Liver (tissue), 9 donors: ENCODE data around the gene GPR157. TPM values are rescaled to one million over a fixed set of nuclear protein-coding genes. Genes with fewer than 3 reads are reported as not detected.

Experiments used
- DNase-seq: peaks from one replicate; pipeline ENCODE4 v3.0.0-alpha.2; 2017; ENCODE audit warnings: low spot score
- H3K27ac ChIP-seq, 2 donors: one replicate each; pipeline ENCODE4 v1.7.0; 2013; ENCODE audit warnings: inconsistent platforms in 2 of 2, low read length in 2 of 2, control low read depth in 1 of 2, low read depth in 1 of 2, mild to moderate bottlenecking in 1 of 2
- H3K27me3 ChIP-seq, 4 donors: one replicate each; pipeline versions ENCODE4 v1.6.1 to v1.7.0; 2013; ENCODE audit warnings: low read length in 3 of 4, inconsistent platforms in 1 of 4, mild to moderate bottlenecking in 1 of 4, moderate library complexity in 1 of 4; ENCODE audit not compliant: control insufficient read depth in 4 of 4, insufficient read depth in 4 of 4
- H3K36me3 ChIP-seq, 4 donors: one replicate each; pipeline versions ENCODE4 v1.6.1 to v1.7.0; 2013; ENCODE audit warnings: low read length in 3 of 4, mild to moderate bottlenecking in 3 of 4, low read depth in 1 of 4, moderate library complexity in 1 of 4; ENCODE audit not compliant: control insufficient read depth in 4 of 4, insufficient read depth in 3 of 4
- H3K4me1 ChIP-seq, 4 donors: one replicate each; pipeline versions ENCODE4 v1.6.1 to v1.7.0; 2013; ENCODE audit warnings: low read length in 3 of 4, mild to moderate bottlenecking in 3 of 4, moderate library complexity in 1 of 4; ENCODE audit not compliant: control insufficient read depth in 4 of 4, insufficient read depth in 4 of 4
- H3K4me3 ChIP-seq, 3 donors: one replicate each; pipeline versions ENCODE4 v1.6.1 to v1.7.0; 2013; ENCODE audit warnings: low read length in 3 of 3, control low read depth in 1 of 3, low read depth in 1 of 3, mild to moderate bottlenecking in 1 of 3
- H3K9ac ChIP-seq, 2 donors: one replicate each; pipeline ENCODE4 v1.7.0; 2013; ENCODE audit warnings: low read length in 2 of 2, mild to moderate bottlenecking in 2 of 2, moderate library complexity in 2 of 2, control low read depth in 1 of 2, low read depth in 1 of 2
- H3K9me3 ChIP-seq, 4 donors: one replicate each; pipeline versions ENCODE4 v1.6.1 to v1.7.0; 2013; ENCODE audit warnings: low read length in 3 of 4; ENCODE audit not compliant: control insufficient read depth in 4 of 4
- EGR1 ChIP-seq, 2 donors: IDR thresholded peaks; 2 replicates each; pipeline ENCODE4 v1.6.1; 2016 to 2018; ENCODE audit warnings: antibody characterized with exemption in 2 of 2, low read depth in 2 of 2
- FOXA1 ChIP-seq: IDR thresholded peaks from 2 replicates; pipeline ENCODE4 v1.6.1; 2016; ENCODE audit warnings: antibody characterized with exemption
- FOXA2 ChIP-seq: IDR thresholded peaks from 2 replicates; pipeline ENCODE4 v1.6.1; 2016; ENCODE audit warnings: antibody characterized with exemption
- GABPA ChIP-seq, 2 donors: IDR thresholded peaks in 1 of 2; conservative IDR thresholded peaks in 1 of 2; 2 replicates each; pipeline ENCODE4 v1.6.1; 2016; ENCODE audit warnings: antibody characterized with exemption in 2 of 2, mild to moderate bottlenecking in 1 of 2, moderate library complexity in 1 of 2
- HNF4A ChIP-seq, 2 donors: conservative IDR thresholded peaks; 2 replicates each; pipeline ENCODE4 v1.6.1; 2016; ENCODE audit warnings: antibody characterized with exemption in 2 of 2, mild to moderate bottlenecking in 2 of 2
- HNF4G ChIP-seq: IDR thresholded peaks from 2 replicates; pipeline ENCODE4 v1.6.1; 2016; ENCODE audit warnings: antibody characterized with exemption
- JUND ChIP-seq, 2 donors: IDR thresholded peaks; 2 replicates each; pipeline ENCODE4 v1.6.1; 2016; ENCODE audit warnings: antibody characterized with exemption in 2 of 2
- NR2F2 ChIP-seq: IDR thresholded peaks from 2 replicates; pipeline ENCODE4 v1.6.1; 2016; ENCODE audit warnings: antibody characterized with exemption
- RAD21 ChIP-seq, 2 donors: IDR thresholded peaks; 2 replicates each; pipeline ENCODE4 v1.6.1; 2016; ENCODE audit warnings: antibody characterized with exemption in 2 of 2, mild to moderate bottlenecking in 2 of 2
- RXRA ChIP-seq, 2 donors: IDR thresholded peaks; 2 replicates each; pipeline ENCODE4 v1.6.1; 2017 to 2018; ENCODE audit warnings: antibody characterized with exemption in 2 of 2, mild to moderate bottlenecking in 1 of 2
- SP1 ChIP-seq: IDR thresholded peaks from 2 replicates; pipeline ENCODE4 v1.6.1; 2018; ENCODE audit warnings: antibody characterized with exemption, mild to moderate bottlenecking
- TAF1 ChIP-seq: conservative IDR thresholded peaks from 2 replicates; pipeline ENCODE4 v1.6.1; 2016; ENCODE audit warnings: antibody characterized with exemption, mild to moderate bottlenecking
- YY1 ChIP-seq: IDR thresholded peaks from 2 replicates; pipeline ENCODE4 v1.6.1; 2016; ENCODE audit warnings: antibody characterized with exemption, mild to moderate bottlenecking
- WGBS: extraction: QIAGEN DNeasy Blood & Tissue Kit; methylation state at CpG from one replicate; pipeline ENCODE4 v1.1.7; 2013; 5-methylcytosine and 5-hydroxymethylcytosine counted together
- polyA plus RNA-seq, 2 donors: library from polyadenylated mRNA; stranded (reverse) in 1 of 2; unstranded in 1 of 2; fragments of 200-250 nt in 1 of 2; fragments of >200 nt in 1 of 2; fragmentation: Nextera tagmentation in 1 of 2; extraction: Ambion mirVana in 1 of 2; gene quantifications; one replicate each; pipeline versions ENCODE4 v1.2.1 to v1.2.3, GENCODE V29; 2013 to 2015
- total RNA-seq, 2 donors: library from RNA; depleted of rRNA; stranded (reverse); fragments of >200 nt; gene quantifications; one replicate each; pipeline ENCODE4 v1.2.3, GENCODE V29; 2014
- TF ChIP-seq, protein P1 (sequence below): IDR thresholded peaks from 2 replicates; pipeline ENCODE4 v1.6.1; 2016; ENCODE audit warnings: antibody characterized with exemption
- TF ChIP-seq, protein P2 (sequence below): IDR thresholded peaks from 2 replicates; pipeline ENCODE4 v1.6.1; 2016; ENCODE audit warnings: antibody characterized with exemption, mild to moderate bottlenecking
- TF ChIP-seq, protein P3 (sequence below): fragments of 150-350 bp; IDR thresholded peaks from 2 replicates; pipeline ENCODE4 v1.5.1; 2017; ENCODE audit warnings: improper control_type of control experiment, low read depth, low read length; ENCODE audit not compliant: missing input control
- TF ChIP-seq, protein P4 (sequence below): IDR thresholded peaks from 2 replicates; pipeline ENCODE4 v1.6.1; 2016; ENCODE audit warnings: antibody characterized with exemption
- donor health status: healthy.
- donor health status: healthy.
- donor health status: healthy.
- donor health status: healthy.
- donor health status: healthy.

Gene GPR157
- total and polyA plus RNA-seq, 4 donors: 1.3 to 7.0 (median 2.2) TPM

DNA sequence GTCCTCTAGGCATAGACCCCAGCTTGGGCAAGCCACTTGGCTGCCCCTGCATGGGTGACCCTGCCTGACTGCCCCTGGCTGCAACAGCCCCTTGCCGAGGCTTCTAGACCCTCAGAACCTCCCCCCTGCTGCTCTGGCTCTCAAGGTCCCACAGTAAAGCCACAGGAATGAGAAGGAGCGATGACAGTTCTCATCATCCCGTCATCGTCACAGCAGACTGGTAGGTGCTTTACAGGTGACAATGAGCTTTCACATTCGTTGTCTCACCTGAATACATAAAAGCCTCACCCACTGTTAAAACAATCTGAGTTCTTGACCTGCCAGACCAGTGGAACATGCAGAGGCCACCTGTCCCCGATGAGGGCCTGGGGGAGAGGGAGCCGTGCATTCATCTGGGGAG is 36.0 kb upstream of the GPR157 start:
- no peak for DNase-seq
- Histone ChIP-seq H3K9me3 (no peaks in the 10 kb centered on the region), H3K9ac (no peak overlapping the region), H3K4me1 (peaks cover 10 to 16% (median 13%) of the 10 kb centered on the region in 4 donors), H3K27me3 (no peaks in the 10 kb centered on the region), H3K27ac (no peak overlapping the region), H3K4me3 (no peak overlapping the region), H3K36me3 (no peaks in the 10 kb centered on the region)
- 76% methylated on average over 7 of the region's 7 CpGs for WGBS
- TF ChIP-seq FOXA2: no peak
- TF ChIP-seq YY1: no peak
- TF ChIP-seq, protein P1, sequence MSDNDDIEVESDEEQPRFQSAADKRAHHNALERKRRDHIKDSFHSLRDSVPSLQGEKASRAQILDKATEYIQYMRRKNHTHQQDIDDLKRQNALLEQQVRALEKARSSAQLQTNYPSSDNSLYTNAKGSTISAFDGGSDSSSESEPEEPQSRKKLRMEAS: no peak
- TF ChIP-seq, protein P2, sequence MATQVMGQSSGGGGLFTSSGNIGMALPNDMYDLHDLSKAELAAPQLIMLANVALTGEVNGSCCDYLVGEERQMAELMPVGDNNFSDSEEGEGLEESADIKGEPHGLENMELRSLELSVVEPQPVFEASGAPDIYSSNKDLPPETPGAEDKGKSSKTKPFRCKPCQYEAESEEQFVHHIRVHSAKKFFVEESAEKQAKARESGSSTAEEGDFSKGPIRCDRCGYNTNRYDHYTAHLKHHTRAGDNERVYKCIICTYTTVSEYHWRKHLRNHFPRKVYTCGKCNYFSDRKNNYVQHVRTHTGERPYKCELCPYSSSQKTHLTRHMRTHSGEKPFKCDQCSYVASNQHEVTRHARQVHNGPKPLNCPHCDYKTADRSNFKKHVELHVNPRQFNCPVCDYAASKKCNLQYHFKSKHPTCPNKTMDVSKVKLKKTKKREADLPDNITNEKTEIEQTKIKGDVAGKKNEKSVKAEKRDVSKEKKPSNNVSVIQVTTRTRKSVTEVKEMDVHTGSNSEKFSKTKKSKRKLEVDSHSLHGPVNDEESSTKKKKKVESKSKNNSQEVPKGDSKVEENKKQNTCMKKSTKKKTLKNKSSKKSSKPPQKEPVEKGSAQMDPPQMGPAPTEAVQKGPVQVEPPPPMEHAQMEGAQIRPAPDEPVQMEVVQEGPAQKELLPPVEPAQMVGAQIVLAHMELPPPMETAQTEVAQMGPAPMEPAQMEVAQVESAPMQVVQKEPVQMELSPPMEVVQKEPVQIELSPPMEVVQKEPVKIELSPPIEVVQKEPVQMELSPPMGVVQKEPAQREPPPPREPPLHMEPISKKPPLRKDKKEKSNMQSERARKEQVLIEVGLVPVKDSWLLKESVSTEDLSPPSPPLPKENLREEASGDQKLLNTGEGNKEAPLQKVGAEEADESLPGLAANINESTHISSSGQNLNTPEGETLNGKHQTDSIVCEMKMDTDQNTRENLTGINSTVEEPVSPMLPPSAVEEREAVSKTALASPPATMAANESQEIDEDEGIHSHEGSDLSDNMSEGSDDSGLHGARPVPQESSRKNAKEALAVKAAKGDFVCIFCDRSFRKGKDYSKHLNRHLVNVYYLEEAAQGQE: no peak
- no peak for TF ChIP-seq NR2F2
- TF ChIP-seq HNF4A (conservative IDR thresholded peaks at IDR 0.05): no peak

DNA sequence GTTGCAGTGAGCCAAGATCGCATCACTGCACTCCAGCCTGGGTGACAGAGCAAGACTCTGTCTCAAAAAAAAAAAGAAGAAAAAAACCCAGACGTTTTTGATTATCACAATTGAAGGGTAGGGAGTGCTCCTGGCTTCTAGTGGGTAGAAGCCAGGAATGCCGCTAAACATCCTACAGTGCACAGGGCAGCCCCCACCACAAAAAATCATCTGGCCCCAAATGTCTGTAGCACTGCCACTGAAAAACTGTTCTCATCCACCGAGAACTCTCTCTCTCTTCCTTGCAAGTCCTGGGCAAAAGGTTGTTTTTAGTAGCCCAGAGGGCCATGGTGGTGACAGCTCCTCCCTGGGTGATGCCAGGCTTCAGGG is 35.6 kb upstream of the GPR157 start:
- WGBS: 60% methylated on average over 4 of the region's 4 CpGs
- peaks cover 10 to 16% (median 13%) of the 10 kb centered on the region in 4 donors for H3K4me1 ChIP-seq
- peak overlapping the region; percentile 84 to 86 for H3K27ac ChIP-seq

DNA sequence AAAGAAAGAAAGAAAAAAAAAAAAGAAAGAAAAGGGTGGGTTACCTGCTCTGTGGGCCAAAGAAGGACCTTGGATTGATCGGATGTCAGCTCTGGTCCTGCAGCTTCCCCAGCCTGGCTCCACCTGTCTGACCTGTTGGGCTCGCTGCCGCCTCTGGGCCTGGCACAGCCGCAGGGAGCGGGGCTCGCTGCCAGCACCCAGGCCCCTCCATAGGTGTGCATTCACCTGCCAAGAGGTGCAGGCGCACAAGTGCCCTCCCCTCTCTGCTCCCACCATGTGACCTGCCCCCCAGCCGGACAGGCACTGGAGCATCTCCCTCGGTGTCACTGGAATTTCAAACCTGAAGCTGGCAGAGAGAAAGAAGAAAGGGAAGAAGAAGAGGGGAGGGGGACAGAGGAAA is 33.1 kb upstream of the GPR157 start:
- H3K36me3 ChIP-seq: no peaks in the 10 kb centered on the region
- peak overlapping the region in 1 of 2 donors; percentile 80 for H3K9ac ChIP-seq
- no peak for DNase-seq
- TF ChIP-seq, protein P3, sequence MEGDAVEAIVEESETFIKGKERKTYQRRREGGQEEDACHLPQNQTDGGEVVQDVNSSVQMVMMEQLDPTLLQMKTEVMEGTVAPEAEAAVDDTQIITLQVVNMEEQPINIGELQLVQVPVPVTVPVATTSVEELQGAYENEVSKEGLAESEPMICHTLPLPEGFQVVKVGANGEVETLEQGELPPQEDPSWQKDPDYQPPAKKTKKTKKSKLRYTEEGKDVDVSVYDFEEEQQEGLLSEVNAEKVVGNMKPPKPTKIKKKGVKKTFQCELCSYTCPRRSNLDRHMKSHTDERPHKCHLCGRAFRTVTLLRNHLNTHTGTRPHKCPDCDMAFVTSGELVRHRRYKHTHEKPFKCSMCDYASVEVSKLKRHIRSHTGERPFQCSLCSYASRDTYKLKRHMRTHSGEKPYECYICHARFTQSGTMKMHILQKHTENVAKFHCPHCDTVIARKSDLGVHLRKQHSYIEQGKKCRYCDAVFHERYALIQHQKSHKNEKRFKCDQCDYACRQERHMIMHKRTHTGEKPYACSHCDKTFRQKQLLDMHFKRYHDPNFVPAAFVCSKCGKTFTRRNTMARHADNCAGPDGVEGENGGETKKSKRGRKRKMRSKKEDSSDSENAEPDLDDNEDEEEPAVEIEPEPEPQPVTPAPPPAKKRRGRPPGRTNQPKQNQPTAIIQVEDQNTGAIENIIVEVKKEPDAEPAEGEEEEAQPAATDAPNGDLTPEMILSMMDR: no peak
- no peak for TF ChIP-seq YY1
- TF ChIP-seq RAD21 (IDR thresholded peaks at IDR 0.05): no peak
- TF ChIP-seq NR2F2: no peak
- no peak for TF ChIP-seq TAF1
- no peak for TF ChIP-seq FOXA2
- TF ChIP-seq, protein P2: no peak
- TF ChIP-seq HNF4G: no peak
- TF ChIP-seq, protein P4, sequence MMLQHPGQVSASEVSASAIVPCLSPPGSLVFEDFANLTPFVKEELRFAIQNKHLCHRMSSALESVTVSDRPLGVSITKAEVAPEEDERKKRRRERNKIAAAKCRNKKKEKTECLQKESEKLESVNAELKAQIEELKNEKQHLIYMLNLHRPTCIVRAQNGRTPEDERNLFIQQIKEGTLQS: no peak
- no peak for TF ChIP-seq GABPA (IDR thresholded peaks at IDR 0.05 in 1 of 2, conservative IDR thresholded peaks at IDR 0.05 in 1 of 2)
- no peak for TF ChIP-seq EGR1 (IDR thresholded peaks at IDR 0.05; ENCODE audit: low read depth in 2 of 2)
- no peak for TF ChIP-seq RXRA (IDR thresholded peaks at IDR 0.05)
- TF ChIP-seq HNF4A (conservative IDR thresholded peaks at IDR 0.05): no peak
- TF ChIP-seq FOXA1: no peak
- no peak for TF ChIP-seq SP1
- TF ChIP-seq JUND (IDR thresholded peaks at IDR 0.05): no peak
- TF ChIP-seq, protein P1: no peak
- H3K27ac ChIP-seq: peak overlapping the region; percentile 84 to 86
- 76% methylated on average over 7 of the region's 9 CpGs for WGBS
- H3K4me1 ChIP-seq: peaks cover 10 to 16% (median 13%) of the 10 kb centered on the region in 4 donors
- H3K4me3 ChIP-seq: no peak overlapping the region
- H3K27me3 ChIP-seq: no peaks in the 10 kb centered on the region
- no peaks in the 10 kb centered on the region for H3K9me3 ChIP-seq

More for the DNA sequence above, 35.6 kb upstream of the GPR157 start:
- DNase-seq: no peak
- TF ChIP-seq EGR1 (IDR thresholded peaks at IDR 0.05; ENCODE audit: low read depth in 2 of 2): no peak
- no peak for TF ChIP-seq TAF1
- TF ChIP-seq, protein P1: no peak
- TF ChIP-seq NR2F2: no peak
- no peak for TF ChIP-seq SP1
- no peak for TF ChIP-seq FOXA2
- no peak for TF ChIP-seq RAD21 (IDR thresholded peaks at IDR 0.05)
- no peaks in the 10 kb centered on the region for H3K9me3 ChIP-seq
- H3K27me3 ChIP-seq: no peaks in the 10 kb centered on the region
- no peak overlapping the region for H3K4me3 ChIP-seq
- H3K9ac ChIP-seq: no peak overlapping the region
- no peaks in the 10 kb centered on the region for H3K36me3 ChIP-seq
